GM18870 (cell line): ENCODE data around the gene PTPN6.
"Not testable (repeated sequence)": the region's sequence is repeated elsewhere in the genome, so short reads cannot be mapped to it uniquely, and the experiment has no call there.

Experiments
- ATAC-seq: cut with Tn5 transposase; IDR thresholded peaks from one replicate; pipeline ENCODE4 v1.9.1; 2021; ENCODE audit warnings: moderate library complexity; ENCODE audit not compliant: unreplicated experiment

The PTPN6 gene

DNA sequence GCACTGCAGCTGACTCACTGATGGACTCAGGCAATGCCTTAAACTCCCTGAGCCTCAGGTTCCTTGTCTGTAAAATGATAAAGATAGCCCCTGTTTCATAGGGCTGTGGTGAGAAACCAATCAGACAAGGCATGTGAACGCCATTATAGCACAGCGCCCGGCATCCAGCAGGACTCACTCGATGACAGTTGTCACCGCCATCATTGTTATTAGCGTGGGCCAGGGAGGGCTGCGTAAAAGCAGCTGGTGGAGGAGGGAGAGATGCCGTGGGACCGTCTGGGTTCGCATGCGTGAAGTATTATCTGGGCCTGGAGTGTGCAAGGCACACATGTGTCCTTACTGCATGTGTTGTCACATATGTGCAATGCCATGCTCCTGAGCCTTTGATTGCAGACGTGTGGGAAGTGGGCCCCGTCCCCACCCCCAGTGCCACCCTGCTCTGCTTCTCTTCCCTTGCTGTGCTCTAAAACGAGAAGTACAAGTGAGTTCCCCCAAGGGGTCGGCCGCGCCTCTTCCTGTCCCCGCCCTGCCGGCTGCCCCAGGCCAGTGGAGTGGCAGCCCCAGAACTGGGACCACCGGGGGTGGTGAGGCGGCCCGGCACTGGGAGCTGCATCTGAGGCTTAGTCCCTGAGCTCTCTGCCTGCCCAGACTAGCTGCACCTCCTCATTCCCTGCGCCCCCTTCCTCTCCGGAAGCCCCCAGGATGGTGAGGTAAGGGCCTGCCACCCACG is at the start of gene PTPN6:
PTPN6 (plus strand) TSS at position 546 of the 730 bp plus-strand sequence; CDS start at position 703, 157 bp downstream.
- no peak for ATAC-seq

DNA sequence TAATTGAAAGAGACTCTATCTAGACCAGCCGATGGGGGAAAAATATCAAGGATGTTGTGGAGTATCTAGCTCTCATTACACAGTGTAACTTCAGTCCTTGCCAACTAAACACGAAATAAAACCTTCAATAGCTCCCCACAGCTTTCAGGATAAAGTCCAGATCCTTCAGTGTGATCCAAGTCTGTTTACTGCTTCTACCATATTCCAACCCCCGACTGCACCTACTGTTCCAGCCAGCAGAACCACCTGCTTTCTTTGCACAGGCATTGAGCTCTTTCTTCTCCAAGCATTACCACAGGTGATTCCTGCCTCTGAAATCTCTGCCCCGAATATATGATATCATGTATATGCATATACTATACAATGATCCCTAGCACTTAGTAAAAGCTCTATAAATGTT is 48.7 kb upstream of the PTPN6 start:
- no peak for ATAC-seq

DNA sequence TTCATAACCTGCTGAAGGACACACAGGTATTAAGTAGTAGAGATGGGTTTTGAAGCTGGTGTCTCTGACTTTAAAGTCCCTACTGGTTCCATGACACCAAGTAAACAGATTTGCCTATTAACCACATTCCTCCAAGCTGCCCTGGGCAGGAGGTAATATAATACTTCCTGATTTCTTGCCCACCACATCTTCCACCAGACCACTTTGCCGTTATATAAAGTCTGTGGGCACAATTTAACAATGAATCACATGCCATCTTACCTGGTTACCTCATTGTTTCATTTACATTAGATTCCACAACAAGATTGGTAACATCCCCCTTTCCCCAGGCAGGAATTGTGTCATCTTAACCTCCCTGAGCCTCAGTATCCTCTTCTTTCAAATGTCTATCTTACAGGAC is 47.4 kb upstream of the PTPN6 start:
- ATAC-seq, result no peak

GRCh38 chr12:6904280-6905276 is 46.6 kb upstream of the PTPN6 start, which contains the start of gene LRRC23:
Gene LRRC23 (plus strand): TSS chr12:6904822. CDS start chr12:6905634, 812 bp downstream.
- peak; percentile 82 for ATAC-seq

DNA sequence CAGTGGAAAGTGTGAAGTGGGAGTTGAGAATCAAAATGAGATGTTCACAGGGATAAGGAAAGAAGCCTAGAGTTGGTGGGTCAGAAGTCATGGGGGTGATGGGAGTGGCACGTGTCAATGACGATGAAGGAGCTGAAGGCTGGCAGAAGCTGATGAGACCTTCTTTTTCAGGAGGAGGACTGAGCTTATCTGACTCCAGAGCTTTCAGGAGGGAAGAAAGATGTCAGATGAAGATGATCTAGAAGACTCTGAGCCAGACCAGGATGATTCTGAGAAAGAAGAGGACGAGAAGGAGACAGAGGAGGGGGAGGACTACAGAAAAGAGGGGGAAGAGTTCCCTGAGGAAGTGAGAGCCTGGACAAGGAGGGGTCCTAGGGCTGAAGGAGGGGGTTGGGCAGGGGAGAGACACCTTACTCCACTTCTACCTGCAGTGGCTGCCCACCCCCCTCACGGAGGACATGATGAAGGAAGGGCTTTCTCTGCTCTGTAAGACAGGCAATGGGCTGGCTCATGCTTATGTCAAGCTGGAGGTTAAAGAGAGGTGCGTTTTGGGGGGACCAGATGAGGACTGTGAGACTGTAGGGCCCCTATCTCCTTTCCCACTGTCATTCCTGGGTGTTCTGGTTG is 45.6 kb upstream of the PTPN6 start:
- no peak for ATAC-seq

DNA sequence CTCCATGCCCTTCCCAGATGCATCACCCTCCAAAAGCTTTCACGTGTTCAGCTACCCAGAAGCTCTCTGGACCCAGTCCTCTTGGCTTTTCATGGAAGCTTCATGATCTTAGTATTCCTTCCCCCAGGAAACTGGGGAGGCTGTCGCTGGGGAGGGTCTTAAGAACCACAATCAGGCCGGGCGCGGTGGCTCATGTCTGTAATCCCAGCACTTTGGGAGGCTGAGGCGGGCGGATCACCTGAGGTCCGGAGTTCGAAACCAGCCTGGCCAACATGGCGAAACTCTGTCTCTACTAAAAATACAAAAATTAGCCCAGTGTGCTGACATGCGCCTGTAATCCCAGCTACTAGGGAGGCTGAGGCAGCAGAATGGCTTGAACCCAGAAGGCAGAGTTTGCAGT is 43.0 kb upstream of the PTPN6 start:
- ATAC-seq, result not testable (repeated sequence)

DNA sequence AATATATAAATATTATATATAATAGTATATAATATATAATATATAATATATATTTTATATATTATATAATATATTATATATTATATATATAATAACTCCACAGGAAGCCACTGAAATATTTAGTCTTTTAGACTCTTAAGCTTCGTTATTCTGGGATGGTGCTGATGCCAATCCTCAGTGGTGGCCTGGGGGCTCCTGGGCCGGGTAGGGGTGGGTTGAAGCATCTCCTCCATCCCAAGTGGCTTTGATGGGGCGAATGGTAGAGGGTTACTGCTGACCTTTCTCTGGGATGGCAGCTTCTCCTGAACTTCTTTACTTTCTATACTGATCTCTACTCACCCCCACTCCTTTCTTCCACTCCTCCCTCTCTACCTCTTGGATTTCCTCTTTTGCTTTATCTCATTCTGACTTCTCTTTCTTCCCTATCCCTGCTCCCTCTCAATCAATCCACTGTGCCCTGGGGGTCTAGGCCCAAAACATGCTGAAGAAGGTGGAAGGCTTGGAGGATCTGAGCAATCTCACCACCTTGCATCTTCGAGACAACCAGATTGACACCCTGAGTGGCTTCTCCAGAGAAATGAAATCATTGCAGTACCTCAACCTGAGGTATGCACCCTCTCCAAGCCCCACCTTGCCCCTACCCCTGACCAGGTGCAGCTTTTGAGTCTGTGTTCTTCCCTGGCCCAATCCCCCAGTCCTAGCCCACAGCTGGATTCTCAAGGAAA is 41.6 kb upstream of the PTPN6 start:
- ATAC-seq, result no peak

GRCh38 chr12:6912164-6912935 is 38.8 kb upstream of the PTPN6 start:
- ATAC-seq, result no peak

- no peak for ATAC-seq
Measured at GRCh38 chr12:6914246-6914946, 36.8 kb upstream of the PTPN6 start, which contains the start of gene ENO2. Gene ENO2 (plus strand): TSS chr12:6914580. CDS start chr12:6915833, 1,253 bp downstream.

DNA sequence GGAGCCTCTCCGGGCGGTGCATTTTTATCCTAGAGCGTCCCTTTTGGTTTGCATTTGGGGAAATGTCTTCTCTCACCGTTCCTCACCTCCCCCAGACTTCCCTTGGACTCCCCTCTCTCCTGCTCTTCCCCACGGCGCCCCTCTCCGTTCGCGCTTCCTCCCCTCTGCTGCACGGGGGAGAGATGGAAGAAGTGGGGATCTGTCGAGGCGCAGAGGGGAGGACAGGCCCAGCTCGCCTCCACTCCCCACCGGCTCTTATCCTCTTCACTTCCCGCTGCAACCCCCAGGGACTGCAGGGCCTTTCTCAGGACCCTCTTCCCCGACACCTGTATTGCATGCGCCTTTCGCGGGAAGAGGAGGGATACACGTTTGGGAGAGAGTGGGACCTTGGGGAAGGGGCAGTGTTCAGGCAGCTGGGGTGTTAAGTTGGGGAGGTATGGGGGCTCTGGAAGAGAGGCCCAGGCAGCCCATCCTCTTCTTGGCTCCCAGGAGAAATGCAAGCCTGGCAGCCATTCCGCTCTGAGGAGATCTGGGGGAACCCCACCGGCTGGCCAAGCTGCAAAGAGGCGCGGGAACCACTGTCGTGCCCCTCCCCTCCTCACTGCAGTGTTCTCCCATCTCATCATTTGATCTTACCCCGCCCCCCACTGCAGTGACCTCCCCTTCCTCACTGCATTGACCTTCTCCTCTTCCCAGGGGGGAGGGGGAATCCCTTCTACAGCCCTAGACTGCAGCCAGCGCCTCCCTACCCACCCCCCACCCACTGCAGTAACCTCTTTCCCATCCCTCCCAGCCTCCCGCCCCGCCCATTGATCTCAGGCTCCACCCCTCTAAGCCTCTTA is 36.0 kb upstream of the PTPN6 start:
- ATAC-seq, result no peak

- no peak for ATAC-seq
Measured at GRCh38 chr12:6915789-6916285, 35.3 kb upstream of the PTPN6 start.

GRCh38 chr12:6916426-6917200 is 34.5 kb upstream of the PTPN6 start:
- no peak for ATAC-seq

- ATAC-seq, result no peak
Measured at GRCh38 chr12:6917491-6918231, 33.5 kb upstream of the PTPN6 start.

DNA sequence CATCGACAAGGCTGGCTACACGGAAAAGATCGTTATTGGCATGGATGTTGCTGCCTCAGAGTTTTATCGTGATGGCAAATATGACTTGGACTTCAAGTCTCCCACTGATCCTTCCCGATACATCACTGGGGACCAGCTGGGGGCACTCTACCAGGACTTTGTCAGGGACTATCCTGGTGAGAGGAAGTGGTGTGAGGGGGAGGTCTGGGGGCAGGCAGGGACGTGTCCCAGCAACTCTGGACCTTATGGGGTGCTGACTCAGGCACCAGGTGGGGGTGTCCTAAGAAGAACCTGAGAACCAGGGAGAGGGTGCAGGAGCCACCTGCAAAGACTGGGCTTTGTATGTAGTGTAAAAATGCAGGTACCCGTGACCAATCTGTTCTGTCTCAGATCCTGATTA is 31.6 kb upstream of the PTPN6 start:
- ATAC-seq, result no peak

DNA sequence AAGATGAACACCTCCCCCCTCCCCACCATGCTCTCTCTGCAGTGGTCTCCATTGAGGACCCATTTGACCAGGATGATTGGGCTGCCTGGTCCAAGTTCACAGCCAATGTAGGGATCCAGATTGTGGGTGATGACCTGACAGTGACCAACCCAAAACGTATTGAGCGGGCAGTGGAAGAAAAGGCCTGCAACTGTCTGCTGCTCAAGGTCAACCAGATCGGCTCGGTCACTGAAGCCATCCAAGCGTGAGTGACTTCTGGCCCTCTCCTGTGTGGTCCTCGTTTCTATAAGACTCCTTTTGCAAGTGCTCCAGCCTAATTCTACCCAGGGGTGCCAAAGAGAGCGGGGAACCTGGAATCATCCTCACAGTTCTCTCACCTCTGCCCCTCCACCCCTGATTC is 29.6 kb upstream of the PTPN6 start:
- ATAC-seq, result no peak
